Measurements from ENCODE around the gene CFAP299.
"Not testable (repeated sequence)": the region's sequence is repeated elsewhere in the genome, so short reads cannot be mapped to it uniquely, and the experiment has no call there.

The CFAP299 gene

GRCh38 chr4:80335554-80336358, at the start of gene CFAP299:
Gene CFAP299, plus strand, starts transcription at chr4:80335730.
- peak; percentile 13 for DNase-seq

- no peak for DNase-seq
Observed at GRCh38 chr4:80286451-80286850, 49.1 kb upstream of the CFAP299 start.

GRCh38 chr4:80290665-80291064, 44.9 kb upstream of the CFAP299 start:
- DNase-seq = not testable (repeated sequence)

DNA sequence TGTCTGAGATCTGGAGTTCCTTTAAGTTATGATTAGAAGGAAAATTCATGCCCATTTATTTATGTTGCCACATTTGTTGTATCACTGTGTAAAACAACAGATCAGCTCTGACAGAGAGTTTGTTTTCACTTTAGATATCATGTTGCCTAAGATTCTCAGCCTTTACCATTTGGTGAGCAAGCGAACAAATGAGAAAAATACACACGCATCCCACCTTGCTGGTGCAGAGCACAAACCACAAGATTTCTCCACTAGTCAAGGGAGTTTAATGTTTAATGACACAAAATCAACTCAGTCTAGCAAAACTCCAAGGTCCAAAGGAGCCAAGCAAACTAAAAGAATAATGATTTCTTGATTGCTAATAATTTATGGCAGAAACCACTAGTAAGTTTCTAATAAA, 41.3 kb upstream of the CFAP299 start:
- DNase-seq = no peak

DNA sequence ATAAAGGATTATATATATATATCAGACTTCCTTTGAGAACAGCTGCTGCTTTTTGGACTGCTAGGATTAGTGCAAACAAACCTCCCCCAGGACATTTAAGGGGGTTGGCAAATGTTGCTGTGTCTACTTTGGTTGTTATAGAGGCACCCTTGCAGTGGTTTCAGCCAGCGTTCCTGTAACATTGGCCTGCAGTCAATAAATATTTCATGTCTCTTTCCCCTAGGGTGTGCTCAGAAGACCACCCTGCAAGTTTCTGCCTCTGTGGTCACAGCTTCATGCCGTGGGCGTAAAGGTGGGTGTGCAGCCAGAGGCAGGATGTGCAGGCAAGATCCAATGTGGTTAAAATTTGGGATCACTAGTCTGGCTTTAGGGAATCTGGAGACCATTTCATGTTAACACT, 40.2 kb upstream of the CFAP299 start:
- DNase-seq = peak; percentile 23

DNA sequence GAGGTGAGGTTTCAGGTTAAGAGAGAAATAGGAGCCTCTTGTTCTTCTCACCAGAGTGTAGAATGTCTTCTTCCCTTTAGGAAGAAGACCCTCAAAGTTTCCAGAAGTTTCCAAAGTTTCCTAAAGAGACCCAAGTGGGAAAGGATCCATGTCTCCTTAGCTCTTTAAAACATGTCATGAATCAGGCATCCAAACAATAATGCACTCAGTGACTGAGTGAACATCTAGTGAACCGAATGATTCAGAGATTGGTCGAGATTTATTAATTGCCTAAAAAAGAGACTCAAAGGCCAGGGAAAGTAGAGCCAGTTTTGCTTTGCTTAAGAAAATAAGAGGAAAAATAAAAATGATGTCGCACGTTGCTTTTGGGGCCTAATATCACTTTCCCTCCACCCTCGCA, 39.7 kb upstream of the CFAP299 start:
- no peak for DNase-seq

DNA sequence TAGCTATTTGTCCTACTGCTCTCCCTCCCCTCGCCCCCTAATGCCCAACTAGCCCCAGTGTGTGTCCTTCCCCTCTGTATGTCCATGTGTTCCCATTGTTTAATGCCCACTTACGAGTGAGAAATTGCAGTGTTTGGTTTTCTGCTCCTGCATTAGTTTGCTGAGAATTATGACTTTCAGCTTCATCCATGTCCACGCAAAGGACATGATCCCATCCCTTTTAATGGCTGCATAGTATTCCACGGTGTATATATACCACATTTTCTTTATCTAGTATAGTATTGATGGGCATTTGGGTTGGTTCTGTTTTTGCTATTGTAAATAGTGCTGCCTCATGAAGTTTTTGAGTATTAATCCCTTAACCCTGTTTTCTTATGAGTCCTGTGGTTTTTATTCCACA, 33.6 kb upstream of the CFAP299 start:
- no peak for DNase-seq

- DNase-seq = no peak
Observed at GRCh38 chr4:80302616-80303223, 32.8 kb upstream of the CFAP299 start.

DNA sequence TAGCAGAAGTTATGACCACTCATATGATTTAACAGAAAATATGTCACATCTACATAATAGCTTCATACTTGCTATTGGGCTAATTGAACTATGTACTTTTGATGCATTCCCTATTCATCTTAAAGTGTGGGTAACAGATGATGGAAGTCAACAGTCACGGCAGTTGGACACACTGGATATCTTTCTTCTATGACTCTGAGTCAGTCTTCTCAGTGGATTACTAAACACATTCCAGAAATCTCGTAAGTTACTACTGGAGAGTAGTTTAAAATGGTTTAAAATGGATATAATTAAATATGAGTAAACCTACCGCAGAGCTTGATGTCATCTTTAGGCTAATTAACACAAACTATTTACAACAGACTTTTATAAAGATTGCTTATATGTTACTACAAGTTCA, 30.1 kb upstream of the CFAP299 start:
- no peak for DNase-seq

- no peak for DNase-seq
Observed at GRCh38 chr4:80306260-80306659, 29.3 kb upstream of the CFAP299 start.

GRCh38 chr4:80307183-80307735, 28.3 kb upstream of the CFAP299 start:
- DNase-seq = peak; percentile 97

DNA sequence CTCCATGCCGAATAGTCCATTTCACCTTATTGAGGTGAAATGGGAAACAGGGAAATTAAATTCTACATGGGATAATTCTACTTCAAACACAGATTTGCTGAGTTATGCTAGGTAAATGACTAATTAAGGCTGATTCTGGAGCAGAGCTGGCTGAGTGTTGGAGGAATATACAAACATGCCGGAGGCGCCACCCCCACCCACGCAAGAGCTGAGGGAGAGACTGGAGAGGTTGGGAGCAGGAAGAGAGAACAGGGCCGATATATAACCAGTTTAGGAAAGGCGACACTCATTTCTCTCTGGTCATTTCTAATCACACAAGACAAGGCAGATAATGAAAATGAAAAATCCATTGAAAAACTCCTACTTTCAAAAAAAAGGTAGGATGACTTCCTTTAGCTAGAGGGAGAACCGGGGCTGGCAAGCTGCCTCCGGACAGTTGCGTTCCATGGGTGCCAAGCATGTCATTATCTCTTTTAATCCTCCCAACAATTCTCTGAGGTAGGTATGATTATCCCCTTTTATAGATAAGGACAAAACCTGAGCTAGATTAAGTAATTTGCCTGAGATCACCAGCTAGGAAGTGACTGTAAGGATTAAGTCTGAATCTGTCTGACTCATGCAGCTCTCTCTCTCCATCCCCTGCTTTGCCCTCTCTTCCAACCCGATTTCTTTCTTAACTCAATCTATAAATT, 27.6 kb upstream of the CFAP299 start:
- DNase-seq = no peak

- no peak for DNase-seq
Observed at GRCh38 chr4:80308466-80308822, 27.1 kb upstream of the CFAP299 start.

DNA sequence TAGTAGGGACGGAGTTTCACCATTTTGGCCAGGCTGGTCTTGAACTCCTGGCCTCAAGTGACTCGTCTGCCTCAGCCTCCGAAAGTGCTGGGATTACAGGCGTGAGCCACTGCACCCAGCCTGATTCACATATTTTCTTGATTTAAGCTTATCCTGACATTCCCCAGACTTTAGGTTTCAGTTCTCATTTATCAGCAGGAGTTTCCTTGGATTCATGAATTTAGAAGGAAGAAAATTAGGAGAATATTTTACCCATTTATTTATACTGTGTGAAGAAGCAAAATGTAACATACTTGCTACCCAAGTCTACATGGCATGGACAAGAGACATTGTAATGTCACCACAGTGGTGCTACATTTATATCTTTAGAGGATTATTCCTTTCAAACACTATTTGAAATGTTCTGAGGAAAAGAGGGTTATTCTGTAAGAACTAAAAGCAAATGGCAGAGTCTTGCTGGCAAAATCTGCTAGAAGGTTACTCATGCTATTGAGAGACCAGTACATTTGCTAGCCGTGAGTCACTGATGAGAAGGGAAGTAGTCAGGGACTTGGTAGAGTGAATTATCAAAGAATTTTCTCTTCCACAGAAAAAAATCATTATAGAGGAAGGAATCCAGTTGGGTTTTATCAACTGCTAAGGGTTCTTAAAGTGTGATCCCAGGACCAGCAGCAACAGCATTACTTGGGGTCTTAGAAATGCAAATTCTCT, 26.1 kb upstream of the CFAP299 start:
- DNase-seq = no peak

DNA sequence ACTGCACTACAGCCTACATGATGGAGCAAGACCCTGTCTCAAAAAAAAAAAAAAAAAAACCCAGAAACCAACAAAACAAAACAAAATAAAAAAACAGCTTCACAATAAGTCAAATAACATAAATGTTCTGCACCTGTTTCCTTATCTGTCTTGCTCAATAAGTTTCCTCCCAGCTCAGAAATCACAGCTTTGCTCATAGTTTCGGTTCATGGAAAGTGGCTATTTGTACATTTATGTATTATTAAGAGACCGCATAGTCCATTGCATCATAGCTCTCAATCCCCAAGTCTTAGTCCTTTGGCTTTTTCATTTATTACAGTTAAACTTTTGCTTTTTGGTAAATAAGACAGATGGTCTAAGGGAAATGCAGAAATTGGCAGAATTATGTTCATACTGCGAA, 24.4 kb upstream of the CFAP299 start:
- DNase-seq = no peak

DNA sequence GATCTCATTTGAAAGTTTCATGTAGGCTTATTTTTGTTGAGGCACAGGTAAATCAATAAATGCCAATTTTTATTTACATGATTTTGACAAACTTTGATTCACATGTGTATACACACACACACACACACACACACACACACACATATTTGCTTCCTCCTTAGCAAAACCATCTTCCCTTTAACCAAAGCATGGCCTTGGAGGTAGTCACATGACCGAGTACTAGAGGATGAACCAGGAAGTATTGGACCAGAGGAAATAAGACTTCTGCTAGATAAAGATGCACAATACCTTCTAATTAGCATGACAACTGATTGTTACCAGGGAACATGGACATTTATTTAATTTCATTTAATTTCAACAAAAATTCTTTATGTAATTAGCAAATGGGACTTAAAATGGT, 23.4 kb upstream of the CFAP299 start:
- DNase-seq = no peak

DNA sequence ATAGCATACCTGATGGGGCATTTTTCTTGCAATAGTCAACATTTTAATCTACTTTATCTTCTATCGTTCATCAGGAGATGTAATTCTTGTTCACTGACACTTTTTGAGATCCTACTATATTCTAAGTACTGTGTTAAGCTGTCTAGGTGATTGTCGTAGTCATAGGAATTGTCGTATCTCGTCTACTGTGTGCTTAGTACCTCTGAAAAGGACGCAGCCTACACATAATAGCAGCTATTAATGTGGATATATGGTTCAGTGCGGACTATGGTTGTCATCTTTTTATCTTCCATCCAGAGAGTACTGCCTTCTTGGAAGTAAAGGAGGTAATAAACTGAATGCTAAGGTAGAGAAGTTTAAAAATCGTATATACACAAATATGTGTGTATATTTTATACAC, 21.9 kb upstream of the CFAP299 start:
- no peak for DNase-seq

DNA sequence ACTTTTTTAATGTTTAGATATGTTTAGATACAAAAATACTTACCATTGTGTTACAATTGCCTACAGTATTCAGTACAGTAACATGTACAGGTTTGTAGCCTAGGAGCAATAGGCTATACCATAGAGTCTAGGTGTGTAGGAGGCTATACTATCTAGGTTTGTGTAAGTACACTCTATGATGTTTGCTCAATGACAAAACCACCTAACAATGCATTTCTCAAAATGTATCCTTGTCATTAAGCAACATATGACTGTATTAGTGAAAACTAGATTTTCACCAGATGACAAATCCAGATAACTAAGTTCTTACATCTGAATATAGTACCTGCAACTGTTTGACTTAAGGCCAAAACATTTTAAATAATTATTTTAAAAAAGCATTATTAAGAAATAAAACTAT, 19.7 kb upstream of the CFAP299 start:
- not testable (repeated sequence) for DNase-seq

DNA sequence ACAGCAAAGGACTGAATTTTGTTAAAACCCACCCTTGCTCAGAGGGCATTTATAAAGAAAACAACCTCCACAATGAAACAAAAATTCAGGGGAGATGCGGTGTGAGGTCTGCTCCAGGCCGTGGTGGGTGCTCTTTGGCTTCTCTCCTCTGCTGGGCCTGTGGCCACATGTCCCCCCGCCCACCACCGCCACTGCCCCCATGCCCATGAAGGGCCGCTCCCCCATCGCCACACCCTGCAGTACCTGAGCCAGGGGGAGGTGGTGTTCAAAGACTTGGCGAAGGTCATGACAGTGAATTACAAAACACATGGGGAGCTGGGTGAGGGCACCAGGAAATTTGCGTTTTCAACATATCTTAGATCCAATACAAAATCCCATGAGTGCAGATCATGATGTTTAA, 14.2 kb upstream of the CFAP299 start:
- DNase-seq = no peak

DNA sequence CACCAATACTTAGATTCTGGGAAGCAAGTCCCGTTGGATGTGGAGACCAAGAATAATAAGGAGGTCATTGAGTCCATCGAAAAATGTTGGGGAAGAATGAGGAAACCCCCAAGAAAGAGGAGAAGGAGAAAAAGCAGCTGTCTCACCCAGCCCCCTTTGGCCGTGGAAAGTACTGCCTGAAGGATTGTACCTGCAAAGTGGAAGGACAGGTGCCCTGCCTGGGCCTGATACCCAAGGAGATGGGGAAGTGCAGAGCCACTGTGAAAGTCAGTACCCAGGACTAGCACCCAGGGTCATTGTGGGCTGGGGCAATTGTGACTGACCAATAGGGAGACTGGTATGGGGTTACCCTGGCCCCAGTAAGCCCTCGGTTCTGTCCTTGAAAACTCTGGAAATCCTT, 13.8 kb upstream of the CFAP299 start:
- DNase-seq = no peak

- no peak for DNase-seq
Observed at GRCh38 chr4:80322716-80323115, 12.8 kb upstream of the CFAP299 start.

DNA sequence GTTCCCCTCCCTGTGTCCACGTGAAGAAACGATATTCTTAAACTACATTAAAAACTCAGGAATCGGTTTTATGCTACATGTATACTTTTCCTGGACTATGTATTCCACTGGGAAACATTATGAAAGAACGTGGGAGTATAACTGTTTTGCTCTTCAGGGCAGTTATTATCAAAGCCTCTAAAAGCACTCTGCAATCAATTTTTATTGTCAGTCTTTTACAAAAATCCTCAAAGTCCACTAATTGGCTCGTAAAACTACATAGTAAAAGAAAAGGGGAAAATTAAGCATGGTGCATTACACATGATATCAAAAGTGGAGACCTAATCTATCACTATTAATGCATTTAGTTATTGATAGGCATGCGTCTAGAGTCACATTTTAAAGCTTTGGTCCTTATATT, 11.4 kb upstream of the CFAP299 start:
- no peak for DNase-seq

DNA sequence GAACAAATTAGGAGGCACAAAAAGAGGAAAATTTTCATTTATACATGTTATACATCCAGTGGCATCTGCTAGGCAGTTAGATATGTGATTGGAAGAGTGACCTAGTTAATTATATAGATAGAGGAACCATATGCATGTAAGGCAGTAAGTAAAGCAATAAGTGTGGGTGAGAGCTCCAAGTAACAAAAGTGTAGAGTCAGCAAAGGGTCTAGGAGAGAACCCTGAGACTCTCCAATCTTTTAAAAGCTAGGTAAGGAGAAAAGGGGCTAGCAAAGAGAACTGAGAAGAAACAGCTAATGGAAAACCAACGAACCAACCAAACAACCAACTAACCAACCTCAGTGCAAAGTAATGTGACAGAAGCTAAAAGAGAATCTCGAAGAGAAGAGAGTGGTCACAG, 3.8 kb upstream of the CFAP299 start:
- no peak for DNase-seq

Data from NCI-H2081 treated with DMSO at 0.1 percent for 48 hours (cell line).